B cell (primary cell): ENCODE data around the gene PTEN. TPM values are rescaled to one million over a fixed set of nuclear protein-coding genes. Genes with fewer than 3 reads are reported as not detected.

ENCODE experiments used
- ATAC-seq: fragments of 200-7000 bp; cut with Tn5 transposase; one replicate; pipeline ENCODE4 v1.10.0; 2021; ENCODE audit warnings: low read depth, mild to moderate bottlenecking, moderate number of reproducible peaks, moderate library complexity
- CTCF ChIA-PET: fragments of 350-600 bp; sonication (Branson Sonifier 250); formaldehyde crosslinking; loops from one replicate; lab custom pipeline; 2021; ENCODE audit warnings: antibody characterized with exemption, inconsistent platforms; lab: Charles Lee
- POLR2A ChIA-PET: fragments of 350-600 bp; sonication (Branson Sonifier 250); formaldehyde crosslinking; loops from one replicate; lab custom pipeline; 2021; ENCODE audit warnings: antibody characterized with exemption; lab: Charles Lee
- DNase-seq: peaks from one replicate; pipeline ENCODE4 v3.0.0; 2013
- H2AFZ ChIP-seq: 2 replicates; pipeline ENCODE4 v1.6.1; 2012; ENCODE audit warnings: mild to moderate bottlenecking, low read depth, low read length; ENCODE audit not compliant: insufficient read depth, poor library complexity, severe bottlenecking
- H3K27ac ChIP-seq, 2 donors: 1 replicate in 1 of 2; 2 replicates in 1 of 2; pipeline ENCODE4 v1.5.1; 2012 to 2013; ENCODE audit warnings: low read length in 2 of 2, mild to moderate bottlenecking in 2 of 2, moderate library complexity in 1 of 2
- H3K27me3 ChIP-seq, 4 experiments: fragments of 200-600 bp in 1 of 4; sonication (generic) in 1 of 4; replicated peaks in 1 of 4; 1 replicate in 2 of 4; 2 replicates in 2 of 4; pipeline versions ENCODE4 v1.6.1 to v1.7.0; 2013 to 2016; ENCODE audit warnings: low read length in 3 of 4, mild to moderate bottlenecking in 2 of 4, mixed read lengths in 1 of 4, moderate library complexity in 1 of 4; ENCODE audit not compliant: insufficient read depth in 4 of 4, control insufficient read depth in 3 of 4; ENCODE audit errors: control extremely low read depth in 1 of 4
- H3K36me3 ChIP-seq, 2 experiments: replicated peaks in 1 of 2; 1 replicate in 1 of 2; 2 replicates in 1 of 2; pipeline versions ENCODE4 v1.6.1 to v1.7.1; 2013; ENCODE audit warnings: low read length in 1 of 2; ENCODE audit not compliant: insufficient read depth in 2 of 2, control insufficient read depth in 1 of 2; ENCODE audit errors: control extremely low read depth in 1 of 2, extremely low read depth in 1 of 2
- H3K4me1 ChIP-seq, 2 donors: fragments of 200-600 bp in 1 of 2; sonication (generic) in 1 of 2; 1 replicate in 1 of 2; 2 replicates in 1 of 2; pipeline versions ENCODE4 v1.5.1 to v1.6.1; 2013 to 2017; ENCODE audit warnings: low read length in 2 of 2; ENCODE audit not compliant: control insufficient read depth in 2 of 2, insufficient read depth in 2 of 2
- H3K4me2 ChIP-seq: replicated peaks from 2 replicates; pipeline ENCODE3; 2012; ENCODE audit warnings: mild to moderate bottlenecking, low read depth, low read length; ENCODE audit not compliant: poor library complexity, severe bottlenecking
- H3K4me3 ChIP-seq, 5 experiments: fragments of 200-600 bp in 1 of 5; sonication (generic) in 1 of 5; 1 replicate in 3 of 5; 2 replicates in 2 of 5; pipeline versions ENCODE4 v1.5.1 to v1.7.0; 2011 to 2016; ENCODE audit warnings: low read length in 4 of 5, mild to moderate bottlenecking in 4 of 5, low read depth in 2 of 5, control low read depth in 1 of 5, moderate library complexity in 1 of 5; ENCODE audit not compliant: insufficient read depth in 1 of 5; ENCODE audit errors: control extremely low read depth in 1 of 5, extremely low read depth in 1 of 5
- H3K79me2 ChIP-seq: fragments of 200-600 bp; sonication (generic); one replicate; pipeline ENCODE4 v1.6.0; 2016; ENCODE audit warnings: low read length; ENCODE audit not compliant: control insufficient read depth, insufficient read depth
- H3K9ac ChIP-seq: fragments of 200-600 bp; sonication (generic); 2 replicates; pipeline ENCODE4 v1.6.1; 2017; ENCODE audit warnings: mild to moderate bottlenecking, low read length, moderate library complexity
- H3K9me3 ChIP-seq, 3 donors: one replicate each; pipeline versions ENCODE4 v1.6.1 to v1.7.1; 2013; ENCODE audit warnings: low read length in 2 of 3; ENCODE audit not compliant: control insufficient read depth in 2 of 3, insufficient read depth in 1 of 3; ENCODE audit errors: control extremely low read depth in 1 of 3
- H4K20me1 ChIP-seq: 2 replicates; pipeline ENCODE4 v1.6.0; 2012; ENCODE audit warnings: mild to moderate bottlenecking, low read length; ENCODE audit not compliant: insufficient read depth, control insufficient read depth, poor library complexity, severe bottlenecking
- H3K27ac Mint-ChIP-seq: one replicate; pipeline ENCODE4 v1.8.0; 2021; ENCODE audit warnings: mixed read lengths
- H3K27me3 Mint-ChIP-seq: one replicate; pipeline ENCODE4 v1.8.0; 2021; ENCODE audit warnings: mixed read lengths
- H3K4me1 Mint-ChIP-seq: one replicate; pipeline ENCODE4 v1.8.0; 2021; ENCODE audit warnings: mixed read lengths
- H3K4me3 Mint-ChIP-seq: one replicate; pipeline ENCODE4 v1.8.0; 2021; ENCODE audit warnings: mixed read lengths
- H3K9me3 Mint-ChIP-seq: one replicate; pipeline ENCODE4 v1.8.0; 2022; ENCODE audit warnings: mixed read lengths; ENCODE audit not compliant: insufficient read depth
- EZH2 ChIP-seq: IDR thresholded peaks from 2 replicates; pipeline ENCODE4 v1.6.1; 2012; ENCODE audit warnings: borderline replicate concordance, low read depth, mild to moderate bottlenecking, moderate library complexity, low read length; ENCODE audit not compliant: insufficient read depth, poor library complexity, severe bottlenecking
- WGBS: methylation state at CpG from one replicate; pipeline ENCODE4 v1.1.5; 2013; ENCODE audit warnings: missing lambda C conversion rate; ENCODE audit not compliant: insufficient coverage; 5-methylcytosine and 5-hydroxymethylcytosine counted together
- intact Hi-C: fragments of 100-400 bp; cut with micrococcal nuclease; formaldehyde crosslinking; loops from one replicate; pipeline ENCODE4 v1.10.0; 2022
- polyA plus RNA-seq: library from polyadenylated mRNA; depleted of rRNA; stranded (reverse); fragments of >200 nt; gene quantifications from 2 replicates; pipeline ENCODE4 v1.2.3, GENCODE V29; 2012
- total RNA-seq, 2 donors: library from RNA; stranded (reverse); fragments of 120-200 nt in 1 of 2; gene quantifications; 1 replicate in 1 of 2; 2 replicates in 1 of 2; pipeline versions ENCODE4 v1.2.3 to v1.2.4, GENCODE V29; 2013 to 2022
- TF ChIP-seq, protein P1 (sequence below): fragments of 200-600 bp; IDR thresholded peaks from one replicate; pipeline ENCODE4 v1.8.0; 2022; ENCODE audit warnings: antibody characterized with exemption, mild to moderate bottlenecking

Gene PTEN
- total and polyA plus RNA-seq, 2 donors (not counting 1 experiment from before 2014, with no cell fraction given): 15.2 to 114 TPM

DNA sequence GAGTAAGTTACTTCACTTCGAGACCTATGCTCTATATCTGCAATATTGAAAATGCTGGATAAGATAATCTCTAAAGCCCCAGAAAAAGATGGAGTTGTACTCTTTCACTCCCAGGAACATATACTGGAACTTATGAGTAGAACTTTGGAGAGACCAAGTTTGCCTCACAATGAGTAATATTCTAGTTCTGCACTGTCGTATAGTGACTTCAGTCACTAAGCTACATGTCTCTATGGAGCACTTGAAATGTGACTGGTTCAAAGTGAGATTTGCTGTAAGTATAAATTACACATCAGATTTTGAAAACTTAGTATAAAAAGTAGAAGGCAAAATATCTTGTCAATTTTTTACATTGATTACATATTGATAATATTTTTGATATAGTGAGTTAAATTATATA lies 116.4 kb downstream of the PTEN start:
- Mint-ChIP-seq H3K4me1 (peaks cover 24% of the 10 kb centered on the region), H3K9me3 (no peaks in the 10 kb centered on the region), H3K27ac (no peak overlapping the region), H3K4me3 (no peak overlapping the region), H3K27me3 (no peaks in the 10 kb centered on the region)
- Histone ChIP-seq H3K9ac (no peak overlapping the region), H3K79me2 (no peaks in the 10 kb centered on the region), H3K27me3 (no peaks in the 10 kb centered on the region), H3K36me3 (no peaks in the 10 kb centered on the region), H4K20me1 (no peaks in the 10 kb centered on the region), H3K4me3 (no peak overlapping the region), H2AFZ (no peak overlapping the region), H3K27ac (no peak overlapping the region), H3K4me2 (no peak overlapping the region), H3K4me1 (peaks cover 4 to 6% of the 10 kb centered on the region in 2 donors), H3K9me3 (no peaks in the 10 kb centered on the region)
- no CpG with 5 or more reads among the region's 2 CpGs for WGBS
- no peak for ATAC-seq
- CTCF ChIA-PET: no interaction called here
- DNase-seq: no peak
- no peak for TF ChIP-seq EZH2
- TF ChIP-seq, protein P1, sequence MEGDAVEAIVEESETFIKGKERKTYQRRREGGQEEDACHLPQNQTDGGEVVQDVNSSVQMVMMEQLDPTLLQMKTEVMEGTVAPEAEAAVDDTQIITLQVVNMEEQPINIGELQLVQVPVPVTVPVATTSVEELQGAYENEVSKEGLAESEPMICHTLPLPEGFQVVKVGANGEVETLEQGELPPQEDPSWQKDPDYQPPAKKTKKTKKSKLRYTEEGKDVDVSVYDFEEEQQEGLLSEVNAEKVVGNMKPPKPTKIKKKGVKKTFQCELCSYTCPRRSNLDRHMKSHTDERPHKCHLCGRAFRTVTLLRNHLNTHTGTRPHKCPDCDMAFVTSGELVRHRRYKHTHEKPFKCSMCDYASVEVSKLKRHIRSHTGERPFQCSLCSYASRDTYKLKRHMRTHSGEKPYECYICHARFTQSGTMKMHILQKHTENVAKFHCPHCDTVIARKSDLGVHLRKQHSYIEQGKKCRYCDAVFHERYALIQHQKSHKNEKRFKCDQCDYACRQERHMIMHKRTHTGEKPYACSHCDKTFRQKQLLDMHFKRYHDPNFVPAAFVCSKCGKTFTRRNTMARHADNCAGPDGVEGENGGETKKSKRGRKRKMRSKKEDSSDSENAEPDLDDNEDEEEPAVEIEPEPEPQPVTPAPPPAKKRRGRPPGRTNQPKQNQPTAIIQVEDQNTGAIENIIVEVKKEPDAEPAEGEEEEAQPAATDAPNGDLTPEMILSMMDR: no peak
- POLR2A ChIA-PET: no interaction called here
- intact Hi-C loops: no loop called here

DNA sequence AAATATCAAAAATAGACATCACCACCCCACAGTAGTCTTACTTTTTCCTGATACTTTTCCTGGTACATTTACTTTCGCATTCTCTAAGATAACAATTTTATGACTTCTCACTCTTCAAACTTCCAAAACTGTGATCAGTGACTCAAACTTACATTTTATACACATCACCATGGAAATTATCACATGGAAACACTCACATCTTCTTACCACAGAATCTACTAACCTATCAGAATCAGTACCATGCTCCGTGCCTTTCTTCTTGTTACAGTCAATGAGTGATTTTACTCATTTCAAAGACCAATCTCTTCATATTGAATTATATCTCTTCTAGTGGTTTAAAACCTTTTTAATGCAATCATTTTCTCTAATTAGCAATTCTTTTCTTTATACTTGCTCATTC lies 120.3 kb downstream of the PTEN start:
- no peaks in the 10 kb centered on the region for H3K9me3 Mint-ChIP-seq
- H4K20me1 ChIP-seq: no peaks in the 10 kb centered on the region
- peaks cover 9% of the 10 kb centered on the region for H3K4me1 Mint-ChIP-seq
- no peak overlapping the region for H3K27ac ChIP-seq
- no peak overlapping the region for H3K27ac Mint-ChIP-seq
- H3K27me3 ChIP-seq: no peaks in the 10 kb centered on the region
- H3K4me2 ChIP-seq: no peak overlapping the region
- H3K27me3 Mint-ChIP-seq: no peaks in the 10 kb centered on the region
- H3K4me3 Mint-ChIP-seq: no peak overlapping the region
- intact Hi-C loops: no loop called here
- no peak overlapping the region for H2AFZ ChIP-seq
- ChIA-PET POLR2A (no interaction called here), CTCF (no interaction called here)
- TF ChIP-seq, protein P1: no peak
- no peaks in the 10 kb centered on the region for H3K4me1 ChIP-seq
- H3K36me3 ChIP-seq: no peaks in the 10 kb centered on the region
- H3K9ac ChIP-seq: no peak overlapping the region
- ATAC-seq (no peak), DNase-seq (no peak)
- no peak overlapping the region for H3K4me3 ChIP-seq
- 100% methylated on average over 2 of the region's 2 CpGs for WGBS
- no peaks in the 10 kb centered on the region for H3K79me2 ChIP-seq
- H3K9me3 ChIP-seq: no peaks in the 10 kb centered on the region
